Mesendoderm (in vitro differentiated cells): ENCODE results near the gene PHF2.

Source experiments
- DNase-seq: peaks from one replicate; pipeline ENCODE4 v3.0.0; 2013
- H2AK5ac ChIP-seq: 2 replicates; pipeline ENCODE4 v1.6.1; 2013; ENCODE audit warnings: low read length, inconsistent platforms
- H2BK120ac ChIP-seq: 2 replicates; pipeline ENCODE4 v1.6.1; 2013; ENCODE audit warnings: low read depth, mild to moderate bottlenecking, low read length, moderate library complexity, mixed read lengths
- H2BK15ac ChIP-seq: replicated peaks from 2 replicates; pipeline ENCODE4 v1.6.1; 2013; ENCODE audit warnings: low read depth, mild to moderate bottlenecking, moderate library complexity
- H2BK5ac ChIP-seq: 2 replicates; pipeline ENCODE4 v1.6.1; 2013; ENCODE audit warnings: low read length, inconsistent platforms
- H3K18ac ChIP-seq: 2 replicates; pipeline ENCODE4 v1.6.1; 2013; ENCODE audit warnings: mild to moderate bottlenecking, low read length, mixed read lengths
- H3K23ac ChIP-seq: one replicate; pipeline ENCODE4 v1.6.1; 2013; ENCODE audit warnings: low read length
- H3K27ac ChIP-seq: 2 replicates; pipeline ENCODE4 v1.5.1; 2013; ENCODE audit warnings: low read depth, mild to moderate bottlenecking, inconsistent platforms, low read length, moderate library complexity
- H3K27me3 ChIP-seq: 2 replicates; pipeline ENCODE4 v1.6.1; 2013; ENCODE audit warnings: low read length, control low read depth, mild to moderate bottlenecking, inconsistent platforms; ENCODE audit not compliant: insufficient read depth, poor library complexity
- H3K36me3 ChIP-seq: 2 replicates; pipeline ENCODE4 v1.6.1; 2013; ENCODE audit warnings: low read length, inconsistent platforms; ENCODE audit not compliant: control insufficient read depth, insufficient read depth
- H3K4ac ChIP-seq: one replicate; pipeline ENCODE4 v1.6.1; 2013; ENCODE audit warnings: low read depth, mild to moderate bottlenecking, low read length, moderate library complexity
- H3K4me1 ChIP-seq: 2 replicates; pipeline ENCODE4 v1.6.1; 2013; ENCODE audit warnings: low read depth, low read length, inconsistent platforms; ENCODE audit not compliant: control insufficient read depth
- H3K4me2 ChIP-seq: 2 replicates; pipeline ENCODE4 v1.6.1; 2013; ENCODE audit warnings: low read length
- H3K4me3 ChIP-seq: 2 replicates; pipeline ENCODE4 v1.5.1; 2013; ENCODE audit warnings: mild to moderate bottlenecking, low read length
- H3K56ac ChIP-seq: one replicate; pipeline ENCODE4 v1.6.1; 2013; ENCODE audit warnings: low read length
- H3K79me1 ChIP-seq: 2 replicates; pipeline ENCODE4 v1.6.1; 2013; ENCODE audit warnings: low read length, inconsistent platforms
- H3K79me2 ChIP-seq: 2 replicates; pipeline ENCODE4 v1.6.1; 2013; ENCODE audit warnings: mild to moderate bottlenecking, low read length; ENCODE audit not compliant: control insufficient read depth, insufficient read depth
- H3K9ac ChIP-seq: 2 replicates; pipeline ENCODE4 v1.6.1; 2013; ENCODE audit warnings: low read length, inconsistent platforms
- H4K5ac ChIP-seq: one replicate; pipeline ENCODE4 v1.6.1; 2013; ENCODE audit warnings: low read length
- H4K8ac ChIP-seq: one replicate; pipeline ENCODE4 v1.6.1; 2013; ENCODE audit warnings: low read depth, mild to moderate bottlenecking, control low read depth, low read length, moderate library complexity
- WGBS: extraction: QIAGEN DNeasy Blood & Tissue Kit; methylation state at CpG from one replicate; pipeline ENCODE4 v1.1.7; 2013; ENCODE audit warnings: low lambda C conversion rate, missing lambda C conversion rate; ENCODE audit not compliant: insufficient coverage; ENCODE audit errors: extremely low coverage; 5-methylcytosine and 5-hydroxymethylcytosine counted together

Gene PHF2

DNA sequence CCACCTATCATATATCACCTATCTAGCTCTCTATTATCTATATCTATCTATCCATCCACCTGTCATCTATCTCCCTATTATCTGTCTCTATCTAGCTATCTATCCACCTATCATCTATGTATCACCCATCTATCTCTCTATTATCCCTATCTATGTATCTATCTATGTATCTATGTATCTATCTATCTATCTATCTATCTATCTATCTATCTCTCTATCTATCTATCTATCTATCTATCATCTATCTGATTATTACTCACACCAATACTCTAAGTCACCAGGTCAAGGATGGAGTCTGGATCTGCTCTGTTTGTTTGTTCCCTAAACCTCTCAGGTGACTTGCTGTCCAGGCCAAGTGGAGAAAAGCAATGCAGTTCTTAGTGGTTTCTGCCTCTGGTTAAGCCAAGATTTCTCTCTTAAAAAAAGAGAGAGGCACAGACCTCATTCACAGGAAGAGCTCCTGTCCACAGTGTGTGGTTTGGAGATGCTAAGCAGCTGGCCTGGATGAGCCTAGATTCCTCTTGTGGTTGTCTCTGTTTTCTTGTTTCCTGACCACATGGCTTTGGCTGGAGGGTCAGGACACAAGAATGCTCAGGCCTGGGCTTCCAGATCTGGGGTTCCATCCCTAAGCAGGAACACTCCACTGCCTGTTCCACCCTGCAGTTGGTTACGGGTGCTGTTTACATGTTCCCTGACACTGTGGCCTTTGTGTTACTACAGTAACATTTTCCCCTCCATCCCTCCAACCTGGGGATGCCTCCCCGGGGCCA lies 133.4 kb downstream of the PHF2 start:
- Histone ChIP-seq H4K8ac (no peak overlapping the region), H3K9ac (no peak overlapping the region), H3K4me2 (no peak overlapping the region), H3K4ac (no peak overlapping the region), H2BK5ac (no peak overlapping the region), H2BK120ac (no peak overlapping the region), H3K79me2 (no peaks in the 10 kb centered on the region), H3K27me3 (no peaks in the 10 kb centered on the region), H3K79me1 (no peaks in the 10 kb centered on the region), H2BK15ac (no peak overlapping the region), H4K5ac (no peak overlapping the region), H3K56ac (no peak overlapping the region), H3K23ac (no peak overlapping the region), H3K18ac (no peak overlapping the region), H3K4me3 (no peak overlapping the region), H3K36me3 (no peaks in the 10 kb centered on the region), H3K27ac (no peak overlapping the region), H3K4me1 (no peaks in the 10 kb centered on the region), H2AK5ac (no peak overlapping the region)
- WGBS = no CpG with 5 or more reads among the region's 2 CpGs
- DNase-seq = no peak

DNA sequence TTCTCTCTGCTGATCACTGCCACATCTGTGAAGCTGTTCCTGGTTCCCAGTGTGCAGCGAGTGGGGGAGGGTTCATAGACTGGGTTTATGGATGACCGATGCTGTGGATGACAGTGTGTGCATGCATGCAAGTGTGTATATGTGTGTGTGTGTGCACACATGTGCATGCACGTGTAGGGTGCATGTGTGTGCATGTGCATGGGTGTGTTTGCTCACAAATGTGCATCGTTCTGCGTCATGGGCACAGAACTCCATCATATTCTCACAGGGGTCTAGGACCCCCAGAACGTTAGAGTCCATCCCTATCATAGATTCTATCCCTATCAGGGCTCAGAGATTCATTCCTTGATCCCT lies 134.0 kb downstream of the PHF2 start:
- DNase-seq = no peak
- H4K5ac ChIP-seq = no peak overlapping the region
- H3K18ac ChIP-seq = no peak overlapping the region

DNA sequence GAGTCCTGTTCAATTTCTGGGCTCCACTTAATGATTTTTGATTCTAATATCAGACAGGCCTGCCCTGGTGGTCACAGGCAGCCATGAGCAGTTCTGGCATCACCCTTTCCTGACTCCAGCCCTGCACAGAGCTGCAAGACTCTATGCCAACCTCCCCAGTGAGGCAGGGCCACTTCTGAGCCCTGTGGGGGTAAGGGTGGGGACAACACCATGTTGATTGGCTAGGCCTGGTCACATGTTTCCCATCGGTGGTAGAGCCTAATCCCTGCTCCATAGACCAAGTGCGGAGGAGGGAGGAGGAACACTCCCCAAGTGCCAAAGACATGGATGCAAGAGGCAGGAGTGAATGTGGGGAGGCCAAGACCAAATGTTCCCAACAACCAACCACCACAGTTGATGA lies 134.6 kb downstream of the PHF2 start:
- H2BK15ac ChIP-seq = no peak overlapping the region
- WGBS = no CpG with 5 or more reads among the region's 2 CpGs
- no peak overlapping the region for H3K9ac ChIP-seq
- no peak overlapping the region for H4K8ac ChIP-seq
- H3K79me1 ChIP-seq = no peaks in the 10 kb centered on the region
- H3K27ac ChIP-seq = no peak overlapping the region
- no peak overlapping the region for H3K4me2 ChIP-seq
- H2AK5ac ChIP-seq = no peak overlapping the region
- H3K23ac ChIP-seq = no peak overlapping the region
- no peak overlapping the region for H2BK120ac ChIP-seq
- no peaks in the 10 kb centered on the region for H3K27me3 ChIP-seq
- no peak overlapping the region for H4K5ac ChIP-seq
- H3K4me3 ChIP-seq = no peak overlapping the region
- no peaks in the 10 kb centered on the region for H3K79me2 ChIP-seq
- H3K4ac ChIP-seq = no peak overlapping the region
- DNase-seq = no peak
- H3K36me3 ChIP-seq = no peaks in the 10 kb centered on the region
- no peak overlapping the region for H2BK5ac ChIP-seq
- H3K56ac ChIP-seq = no peak overlapping the region
- no peaks in the 10 kb centered on the region for H3K4me1 ChIP-seq
- no peak overlapping the region for H3K18ac ChIP-seq

More for the DNA sequence above, 134.0 kb downstream of the PHF2 start:
- Histone ChIP-seq H2BK120ac (no peak overlapping the region), H3K27ac (no peak overlapping the region), H3K4me3 (no peak overlapping the region), H3K4me1 (no peaks in the 10 kb centered on the region), H3K4me2 (no peak overlapping the region), H2BK5ac (no peak overlapping the region), H3K79me2 (no peaks in the 10 kb centered on the region), H3K23ac (no peak overlapping the region), H2BK15ac (no peak overlapping the region), H2AK5ac (no peak overlapping the region), H3K4ac (no peak overlapping the region), H3K27me3 (no peaks in the 10 kb centered on the region), H3K9ac (no peak overlapping the region), H3K36me3 (no peaks in the 10 kb centered on the region), H3K79me1 (no peaks in the 10 kb centered on the region), H4K8ac (no peak overlapping the region), H3K56ac (no peak overlapping the region)
- no CpG with 5 or more reads among the region's 6 CpGs for WGBS

DNA sequence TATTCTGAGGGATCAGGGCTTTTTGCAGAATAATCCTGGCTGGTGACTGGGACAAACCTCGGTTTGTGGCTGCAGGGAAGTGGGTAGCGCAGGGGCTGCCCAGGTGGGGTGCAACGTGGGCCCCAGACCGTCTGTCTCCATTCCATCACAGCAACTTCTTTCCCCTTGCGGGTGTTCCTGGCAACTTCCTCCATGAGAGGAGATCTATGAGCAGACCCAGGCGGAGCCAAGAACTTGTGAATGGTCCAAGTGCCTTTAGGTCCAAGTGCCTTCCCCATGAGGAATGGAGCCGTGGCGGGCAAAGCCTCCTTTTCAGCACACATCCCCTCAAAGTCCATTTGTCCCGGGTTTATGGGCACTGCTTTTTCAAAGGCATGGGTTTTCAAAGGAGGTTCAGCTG lies 136.5 kb downstream of the PHF2 start:
- Histone ChIP-seq H3K27ac (no peak overlapping the region), H3K23ac (no peak overlapping the region), H4K8ac (no peak overlapping the region), H3K79me2 (no peaks in the 10 kb centered on the region), H3K27me3 (no peaks in the 10 kb centered on the region), H2BK5ac (no peak overlapping the region), H3K4me1 (no peaks in the 10 kb centered on the region), H3K79me1 (no peaks in the 10 kb centered on the region), H3K4me3 (no peak overlapping the region), H2BK120ac (no peak overlapping the region), H3K36me3 (no peaks in the 10 kb centered on the region), H4K5ac (no peak overlapping the region), H3K9ac (no peak overlapping the region), H2BK15ac (no peak overlapping the region), H3K4me2 (no peak overlapping the region), H2AK5ac (no peak overlapping the region), H3K56ac (no peak overlapping the region), H3K18ac (no peak overlapping the region), H3K4ac (no peak overlapping the region)
- DNase-seq = no peak
- no CpG with 5 or more reads among the region's 9 CpGs for WGBS

DNA sequence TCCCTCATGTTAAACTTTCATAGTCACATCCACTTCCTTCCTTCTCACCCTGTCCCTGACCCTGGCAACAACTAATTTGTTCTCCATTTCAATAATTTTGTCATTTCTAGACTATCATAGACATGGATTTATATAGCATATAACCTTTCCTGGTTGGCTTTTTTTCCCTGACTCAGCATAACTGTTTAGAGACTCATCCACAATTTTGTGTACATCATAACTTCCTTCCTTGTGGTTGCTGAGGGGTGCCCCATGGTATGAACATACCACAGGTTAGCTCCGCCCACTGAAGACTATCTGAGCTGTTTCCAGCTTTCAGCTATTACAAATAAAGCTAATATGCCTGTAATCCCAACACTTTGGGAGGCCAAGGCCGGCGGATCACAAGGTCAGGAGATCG lies 137.3 kb downstream of the PHF2 start:
- no peak overlapping the region for H3K18ac ChIP-seq
- H3K79me1 ChIP-seq = no peaks in the 10 kb centered on the region
- no peak overlapping the region for H2BK5ac ChIP-seq
- no peak overlapping the region for H3K27ac ChIP-seq
- no peak overlapping the region for H4K5ac ChIP-seq
- no peaks in the 10 kb centered on the region for H3K36me3 ChIP-seq
- no peak overlapping the region for H3K56ac ChIP-seq
- no peaks in the 10 kb centered on the region for H3K79me2 ChIP-seq
- H3K4me3 ChIP-seq = no peak overlapping the region
- H3K4me2 ChIP-seq = no peak overlapping the region
- no peak overlapping the region for H3K9ac ChIP-seq
- H3K4ac ChIP-seq = no peak overlapping the region
- no CpG with 5 or more reads among the region's 4 CpGs for WGBS
- H2AK5ac ChIP-seq = no peak overlapping the region
- H3K4me1 ChIP-seq = no peaks in the 10 kb centered on the region
- DNase-seq = no peak
- H4K8ac ChIP-seq = no peak overlapping the region
- H2BK15ac ChIP-seq = no peak overlapping the region
- no peak overlapping the region for H3K23ac ChIP-seq
- no peak overlapping the region for H2BK120ac ChIP-seq
- no peaks in the 10 kb centered on the region for H3K27me3 ChIP-seq

DNA sequence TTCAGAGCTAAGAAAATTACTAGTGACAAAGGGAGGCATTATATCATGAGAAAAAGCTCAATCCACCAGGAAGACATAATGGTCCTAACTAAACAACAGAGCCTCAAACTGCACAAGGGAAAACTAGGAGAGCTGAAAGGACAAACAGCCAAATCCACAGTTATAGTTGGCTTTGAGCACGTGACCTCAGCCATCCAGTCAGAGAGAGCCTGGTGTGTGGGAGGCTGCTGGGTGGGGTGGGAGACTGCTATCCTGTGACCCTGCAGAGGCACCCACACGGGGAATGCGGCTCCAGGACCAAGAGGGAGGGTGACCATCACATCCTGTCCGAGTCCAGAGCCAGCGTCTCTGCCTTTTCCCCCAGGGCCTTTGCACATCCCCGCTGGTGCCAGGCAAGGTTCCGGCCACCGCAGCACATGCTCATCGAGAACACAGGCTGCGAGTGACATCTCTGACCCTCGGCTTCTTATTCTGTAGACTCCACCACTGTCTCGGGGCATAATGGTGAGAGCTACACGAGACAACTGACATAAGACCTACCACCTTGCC lies 145.1 kb downstream of the PHF2 start:
- Histone ChIP-seq H3K4ac (no peak overlapping the region), H3K4me2 (no peak overlapping the region), H3K79me2 (no peaks in the 10 kb centered on the region), H3K4me3 (no peak overlapping the region), H3K9ac (no peak overlapping the region), H2AK5ac (no peak overlapping the region), H3K56ac (no peak overlapping the region), H3K27ac (no peak overlapping the region), H3K4me1 (no peaks in the 10 kb centered on the region), H2BK120ac (no peak overlapping the region), H2BK5ac (no peak overlapping the region), H3K18ac (no peak overlapping the region), H3K36me3 (no peaks in the 10 kb centered on the region), H4K5ac (no peak overlapping the region), H4K8ac (no peak overlapping the region), H3K27me3 (no peaks in the 10 kb centered on the region), H3K23ac (no peak overlapping the region), H2BK15ac (no peak overlapping the region), H3K79me1 (no peaks in the 10 kb centered on the region)
- no CpG with 5 or more reads among the region's 13 CpGs for WGBS
- DNase-seq = no peak
